HEK293 (cell line): ENCODE results near the gene COMMD4.
"Not testable (repeated sequence)": the region's sequence is repeated elsewhere in the genome, so short reads cannot be mapped to it uniquely, and the experiment has no call there.

Experiments
- CTCF ChIA-PET: fragments of 350-600 bp; formaldehyde crosslinking; extraction: SDS; loops from one replicate; lab custom pipeline; 2021; ENCODE audit warnings: antibody characterized with exemption; lab: Yijun Ruan, JAX
- POLR2A ChIA-PET: fragments of 300-600 bp; formaldehyde crosslinking; extraction: SDS; loops from one replicate; lab custom pipeline; 2020; ENCODE audit warnings: antibody characterized with exemption, inconsistent platforms; lab: Yijun Ruan, JAX
- H3K27ac ChIP-seq: fragments of 200-500 bp; sonication (Bioruptor generic); 2 replicates; pipeline ENCODE4 v1.5.1; 2014; ENCODE audit warnings: low read depth, low read length, control low read depth, inconsistent platforms; ENCODE audit errors: extremely low read depth
- H3K36me3 ChIP-seq, 2 experiments: fragments of 200-500 bp in 1 of 2; sonication (Bioruptor generic) in 1 of 2; 1 replicate in 1 of 2; 2 replicates in 1 of 2; pipeline ENCODE4 v1.5.1; 2014 to 2017; ENCODE audit warnings: inconsistent platforms in 2 of 2, low read length in 2 of 2; ENCODE audit not compliant: control insufficient read depth in 2 of 2, insufficient read depth in 1 of 2
- H3K4me1 ChIP-seq: fragments of 200-500 bp; sonication (Bioruptor generic); 2 replicates; pipeline ENCODE4 v1.5.1; 2014; ENCODE audit warnings: mild to moderate bottlenecking, low read length, inconsistent platforms; ENCODE audit not compliant: control insufficient read depth, insufficient read depth
- H3K4me3 ChIP-seq: 2 replicates; pipeline ENCODE4 v1.5.1; 2011; ENCODE audit warnings: low read depth, mild to moderate bottlenecking, control low read depth, low read length, moderate library complexity
- H3K9me3 ChIP-seq: fragments of 200-500 bp; sonication (Bioruptor generic); 2 replicates; pipeline ENCODE4 v1.5.1; 2014; ENCODE audit warnings: low read depth, low read length, inconsistent platforms; ENCODE audit not compliant: control insufficient read depth, insufficient read depth
- BCL11B ChIP-seq: fragments of 450-650 bp; formaldehyde crosslinking; IDR thresholded peaks from 2 replicates; pipeline ENCODE4 v1.5.1; 2016; ENCODE audit warnings: low read depth, missing biosample characterization, missing genetic modification characterization
- BCL6B ChIP-seq: fragments of 450-650 bp; formaldehyde crosslinking; IDR thresholded peaks from 2 replicates; pipeline ENCODE4 v1.5.1; 2017; ENCODE audit warnings: missing biosample characterization, missing genetic modification characterization
- EGR2 ChIP-seq: fragments of 450-650 bp; formaldehyde crosslinking; IDR thresholded peaks from 2 replicates; pipeline ENCODE4 v1.5.1; 2016; ENCODE audit warnings: low read depth, missing biosample characterization, missing genetic modification characterization
- KLF9 ChIP-seq: fragments of 450-650 bp; formaldehyde crosslinking; IDR thresholded peaks from 2 replicates; pipeline ENCODE4 v1.5.1; 2016; ENCODE audit warnings: missing biosample characterization, missing genetic modification characterization, low read depth
- SCRT2 ChIP-seq: fragments of 450-650 bp; formaldehyde crosslinking; IDR thresholded peaks from 2 replicates; pipeline ENCODE4 v1.5.1; 2016; ENCODE audit warnings: missing biosample characterization, missing genetic modification characterization
- ZFHX2 ChIP-seq: fragments of 450-650 bp; formaldehyde crosslinking; conservative IDR thresholded peaks from 2 replicates; pipeline ENCODE4 v1.5.1; 2016; ENCODE audit warnings: missing biosample characterization, missing genetic modification characterization
- ZFP37 ChIP-seq: fragments of 450-650 bp; formaldehyde crosslinking; IDR thresholded peaks from 2 replicates; pipeline ENCODE4 v1.5.1; 2016; ENCODE audit warnings: missing biosample characterization, missing genetic modification characterization
- ZFP41 ChIP-seq: fragments of 450-650 bp; formaldehyde crosslinking; IDR thresholded peaks from 2 replicates; pipeline ENCODE4 v1.5.1; 2016; ENCODE audit warnings: missing biosample characterization, missing genetic modification characterization, borderline replicate concordance
- ZNF132 ChIP-seq: fragments of 450-650 bp; formaldehyde crosslinking; IDR thresholded peaks from 2 replicates; pipeline ENCODE4 v1.5.1; 2017; ENCODE audit warnings: missing biosample characterization, missing genetic modification characterization, borderline replicate concordance
- ZNF48 ChIP-seq: fragments of 450-650 bp; formaldehyde crosslinking; IDR thresholded peaks from 2 replicates; pipeline ENCODE4 v1.5.1; 2016; ENCODE audit warnings: missing biosample characterization, missing genetic modification characterization
- ZNF623 ChIP-seq: fragments of 450-650 bp; formaldehyde crosslinking; IDR thresholded peaks from 2 replicates; pipeline ENCODE4 v1.5.1; 2016; ENCODE audit warnings: missing biosample characterization, missing genetic modification characterization
- ZNF629 ChIP-seq: fragments of 450-650 bp; formaldehyde crosslinking; IDR thresholded peaks from 2 replicates; pipeline ENCODE4 v1.5.1; 2017; ENCODE audit warnings: missing biosample characterization, missing genetic modification characterization

COMMD4 gene

GRCh38 chr15:75339531-75340240, 3.8 kb downstream of the COMMD4 start:
- ChIA-PET CTCF (interaction anchor here (0.6 kb wide), 1 partner anchor 310 kb away, joined by 3 read pairs; no protein-coding TSS in a partner anchor), POLR2A (interaction anchor here (0.9 kb wide), 1 partner anchor 8 kb away, joined by 3 read pairs; no protein-coding TSS in a partner anchor)

GRCh38 chr15:75342221-75342620, 6.4 kb downstream of the COMMD4 start:
- TF ChIP-seq ZNF48 (no peak), KLF9 (tag by site-specific recombination) (no peak), ZFP37 (tag by site-specific recombination) (no peak), BCL6B (tag by site-specific recombination) (no peak), ZNF132 (no peak)
- H3K27ac ChIP-seq = no peak overlapping the region
- H3K36me3 ChIP-seq = peaks cover 5 to 27% of the 10 kb centered on the region in 2 experiments; a peak in 2 of 3 replicates
- H3K9me3 ChIP-seq = no peaks in the 10 kb centered on the region
- ChIA-PET POLR2A (interaction anchor here (1.0 kb wide), 1 partner anchor 26 kb away, joined by 4 read pairs; the partner anchor contains the start of gene MAN2C1), CTCF (interaction anchor here (1.8 kb wide), 1 partner anchor 25 kb away, joined by 4 read pairs; no protein-coding TSS in a partner anchor)
- H3K4me1 ChIP-seq = no peaks in the 10 kb centered on the region
- H3K4me3 ChIP-seq = no peak overlapping the region

More at GRCh38 chr15:75339531-75340240, 3.8 kb downstream of the COMMD4 start:
- Histone ChIP-seq H3K27ac (no peak overlapping the region; the same call in 1 of the 2 replicates), H3K4me3 (no peak overlapping the region), H3K36me3 (peaks cover 5 to 27% of the 10 kb centered on the region in 2 experiments; a peak in 2 of 3 replicates), H3K9me3 (no peaks in the 10 kb centered on the region), H3K4me1 (peaks cover 6% of the 10 kb centered on the region; the same call in 1 of the 2 replicates)
- 0 out of 2 replicates have a peak, but pooled peaks have one; percentile 29 for TF ChIP-seq SCRT2 (tag by site-specific recombination)
- TF ChIP-seq EGR2 (tag by site-specific recombination) = peak; percentile 42; the same call in 1 of the 2 replicates
- TF ChIP-seq ZNF629 (tag by site-specific recombination) = no peak
- peak; percentile 48 for TF ChIP-seq ZFHX2 (tag by site-specific recombination)

GRCh38 chr15:75343953-75344352, 8.1 kb downstream of the COMMD4 start:
- H3K4me1 ChIP-seq, H3K4me3 ChIP-seq, H3K9me3 ChIP-seq, H3K27ac ChIP-seq: not testable (repeated sequence)
- CTCF ChIA-PET = interaction anchor here (1.8 kb wide), 1 partner anchor 24 kb away, joined by 4 read pairs; no protein-coding TSS in a partner anchor
- peaks cover 5 to 20% of the 10 kb centered on the region in 2 experiments; a peak in 2 of 3 replicates for H3K36me3 ChIP-seq
- POLR2A ChIA-PET = interaction anchor here (0.7 kb wide), 1 partner anchor 321 kb away, joined by 3 read pairs; the partner anchor contains the start of gene PPCDC

GRCh38 chr15:75346796-75347221, 10.9 kb downstream of the COMMD4 start, which contains the start of gene NEIL1:
Gene NEIL1 (plus strand): TSS chr15:75347039. CDS start chr15:75348906, 1,867 bp downstream.
- CTCF ChIA-PET = no interaction called here
- Histone ChIP-seq H3K4me1 (peaks cover 6% of the 10 kb centered on the region; the same call in 1 of the 2 replicates), H3K36me3 (peaks cover 10 to 14% of the 10 kb centered on the region in 2 experiments; a peak in 2 of 3 replicates), H3K9me3 (no peaks in the 10 kb centered on the region), H3K4me3 (peak within 1 kb of the TSS; percentile 62), H3K27ac (peak within 1 kb of the TSS; percentile 88)
- TF ChIP-seq ZNF623 (tag by site-specific recombination) = peak; percentile 48; the same call in 1 of the 2 replicates
- no peak for TF ChIP-seq BCL11B (tag by site-specific recombination)
- no peak for TF ChIP-seq ZFP41 (tag by site-specific recombination)
- POLR2A ChIA-PET = interaction anchor here (0.9 to 3.3 kb wide), 6 partner anchors 12 to 304 kb away, joined by 3 to 31 read pairs (median 3); partner anchors contain the start of genes COMMD4, IMP3, MAN2C1 and SNUPN
